Measurements from ENCODE around the gene PTPRN.
"Not testable (repeated sequence)": the region's sequence is repeated elsewhere in the genome, so short reads cannot be mapped to it uniquely, and the experiment has no call there.

PTPRN gene

GRCh38 chr2:219270055-219270372 lies 39.2 kb downstream of the PTPRN start:
- no peak for DNase-seq (ENCODE audit: low read depth in 3 of 3)

- no peak for DNase-seq (ENCODE audit: low read depth in 3 of 3)
Measured at GRCh38 chr2:219269362-219270054, 39.7 kb downstream of the PTPRN start.

- no peak for DNase-seq (ENCODE audit: low read depth in 3 of 3)
Measured at GRCh38 chr2:219268294-219268693, 40.9 kb downstream of the PTPRN start.

- DNase-seq (ENCODE audit: low read depth in 3 of 3): no peak
Measured at GRCh38 chr2:219266886-219267285, 42.3 kb downstream of the PTPRN start.

- no peak for DNase-seq (ENCODE audit: low read depth in 3 of 3)
Measured at GRCh38 chr2:219266232-219266631, 43.0 kb downstream of the PTPRN start.

GRCh38 chr2:219261024-219261855 lies 48.0 kb downstream of the PTPRN start:
- no peak for DNase-seq (ENCODE audit: low read depth in 3 of 3)

- DNase-seq (ENCODE audit: low read depth in 3 of 3): not testable (repeated sequence)
Measured at GRCh38 chr2:219258942-219259341, 50.3 kb downstream of the PTPRN start.

- DNase-seq (ENCODE audit: low read depth in 3 of 3): no peak
Measured at GRCh38 chr2:219254590-219255201, 54.5 kb downstream of the PTPRN start.

GRCh38 chr2:219253753-219254589 lies 55.2 kb downstream of the PTPRN start, which contains the start of gene TUBA4A:
Gene TUBA4A (minus strand): TSS chr2:219253918. CDS start chr2:219253858, 60 bp downstream.
- DNase-seq (ENCODE audit: low read depth in 3 of 3): peak; percentile 77 to 87 (median 81)

- DNase-seq (ENCODE audit: low read depth in 3 of 3): peak in 1 of 3 donors; percentile 43
Measured at GRCh38 chr2:219252900-219253752, 56.1 kb downstream of the PTPRN start, which contains the start of gene TUBA4B. Gene TUBA4B (plus strand): TSS chr2:219253243. CDS start chr2:219253408, 165 bp downstream.

- DNase-seq (ENCODE audit: low read depth in 3 of 3): no peak
Measured at GRCh38 chr2:219252570-219252899, 56.7 kb downstream of the PTPRN start.

GRCh38 chr2:219252084-219252483 lies 57.1 kb downstream of the PTPRN start:
- DNase-seq (ENCODE audit: low read depth in 3 of 3): no peak

GRCh38 chr2:219251656-219252055 lies 57.5 kb downstream of the PTPRN start:
- no peak for DNase-seq (ENCODE audit: low read depth in 3 of 3)

- DNase-seq (ENCODE audit: low read depth in 3 of 3): no peak
Measured at GRCh38 chr2:219250049-219250781, 59.0 kb downstream of the PTPRN start.

- no peak for DNase-seq (ENCODE audit: low read depth in 3 of 3)
Measured at GRCh38 chr2:219249203-219249980, 59.8 kb downstream of the PTPRN start.

GRCh38 chr2:219248845-219249202 lies 60.4 kb downstream of the PTPRN start:
- no peak for DNase-seq (ENCODE audit: low read depth in 3 of 3)

GRCh38 chr2:219247678-219248642 lies 61.2 kb downstream of the PTPRN start:
- DNase-seq (ENCODE audit: low read depth in 3 of 3): peak in 2 of 3 donors; percentile 44 to 55

- no peak for DNase-seq (ENCODE audit: low read depth in 3 of 3)
Measured at GRCh38 chr2:219246559-219246958, 62.6 kb downstream of the PTPRN start.
